ENCODE measurements around the gene VMO1. TPM values are rescaled to one million over a fixed set of nuclear protein-coding genes. Genes with fewer than 3 reads are reported as not detected.

The VMO1 gene
- total RNA-seq, 1 donor from 2014 or later: 0.89 TPM

GRCh38 chr17:4764595-4764994 lies 21.6 kb downstream of the VMO1 start:
- no peak for DNase-seq (ENCODE audit: low spot score)

DNA sequence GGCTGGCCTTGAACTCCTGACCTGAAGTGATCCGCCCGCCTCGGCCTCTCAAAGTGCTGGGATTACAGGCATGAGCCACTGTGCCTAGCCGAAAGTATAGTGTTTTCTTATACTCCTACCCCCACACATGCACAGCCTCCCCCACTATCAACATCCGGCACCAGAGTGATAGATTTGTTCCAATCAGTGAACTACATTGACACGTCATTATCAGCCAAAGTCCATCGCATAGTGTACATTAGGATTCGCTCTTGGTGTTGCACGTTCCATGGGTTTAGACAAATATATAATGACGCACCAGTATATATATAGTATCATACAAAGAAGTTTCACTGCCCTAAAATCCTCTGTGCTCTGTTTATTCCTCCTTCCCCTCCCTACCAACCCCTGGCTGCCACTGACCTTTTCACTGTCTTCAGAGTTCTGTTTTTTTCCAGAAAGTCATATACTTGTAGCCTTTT lies 26.4 kb downstream of the VMO1 start:
- DNase-seq (ENCODE audit: low spot score): no peak

- no peak for DNase-seq (ENCODE audit: low spot score)
These were observed 32.8 kb downstream of the VMO1 start for GRCh38 chr17:4753392-4753791.

- no peak for DNase-seq (ENCODE audit: low spot score)
These were observed 34.2 kb downstream of the VMO1 start for GRCh38 chr17:4751932-4752331.

DNA sequence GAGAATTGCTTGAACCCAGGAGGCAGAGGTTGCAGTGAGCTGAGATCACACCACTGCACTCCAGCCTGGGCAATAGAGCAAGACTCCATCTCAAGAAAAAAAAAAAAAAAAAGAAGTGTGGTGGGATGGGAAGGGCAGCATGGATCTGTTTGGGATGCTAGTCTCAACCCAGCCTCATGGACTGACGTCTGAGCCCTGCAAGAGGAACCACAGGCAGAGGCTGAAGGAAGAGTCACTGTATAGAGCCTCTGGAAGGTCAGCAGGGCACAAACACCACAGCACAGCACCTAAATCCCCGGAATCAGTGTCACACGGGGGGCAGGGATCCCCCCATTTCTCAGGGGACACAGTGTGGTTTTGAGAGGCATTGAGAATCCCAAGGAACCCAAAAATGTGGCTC lies 35.6 kb downstream of the VMO1 start:
- no peak for DNase-seq (ENCODE audit: low spot score)

GRCh38 chr17:4748686-4749085 lies 37.5 kb downstream of the VMO1 start:
- DNase-seq (ENCODE audit: low spot score): no peak

- no peak for DNase-seq (ENCODE audit: low spot score)
These were observed 38.3 kb downstream of the VMO1 start for GRCh38 chr17:4747847-4748246.

GRCh38 chr17:4744999-4745969 lies 40.9 kb downstream of the VMO1 start:
- DNase-seq (ENCODE audit: low spot score): no peak

DNA sequence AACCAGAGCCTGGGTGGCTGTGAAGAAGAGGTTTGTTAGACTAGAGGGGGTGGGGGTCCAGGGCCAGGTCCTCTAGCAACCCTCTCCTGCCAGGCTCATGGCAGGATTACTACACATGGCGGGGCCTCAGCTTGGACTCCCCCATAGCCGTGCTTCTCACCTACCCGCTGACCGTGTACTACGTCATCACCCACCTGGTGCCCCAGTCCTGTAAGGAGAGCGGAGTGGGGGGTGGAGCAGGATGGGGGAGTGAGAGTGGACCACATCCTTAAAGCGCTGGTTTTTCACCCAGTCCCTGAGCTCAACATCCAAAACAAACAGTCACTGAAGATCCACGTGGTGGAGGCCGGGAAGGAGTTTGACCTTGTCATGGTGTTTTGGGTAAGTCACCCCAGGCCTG lies 42.3 kb downstream of the VMO1 start:
- no peak for DNase-seq (ENCODE audit: low spot score)

DNA sequence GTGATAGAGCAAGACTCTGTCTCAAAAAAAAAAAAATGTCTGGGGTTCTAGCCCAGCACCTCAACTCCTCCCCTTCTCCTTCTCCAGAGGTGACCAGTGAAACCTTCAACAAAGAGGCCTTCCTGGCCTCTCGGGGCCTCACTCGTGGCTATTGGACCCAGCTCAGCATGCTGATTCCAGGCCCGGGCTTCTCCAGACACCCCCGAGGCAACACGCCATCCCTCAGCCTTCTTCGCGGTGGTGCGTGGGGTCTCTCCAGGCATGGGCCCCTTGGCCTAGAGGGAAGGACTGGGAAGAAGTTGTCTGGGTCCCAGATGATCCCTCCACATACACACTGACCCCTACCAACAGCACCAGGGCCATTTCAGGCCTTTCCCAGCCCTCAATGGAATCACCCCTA lies 42.9 kb downstream of the VMO1 start:
- DNase-seq (ENCODE audit: low spot score): no peak

- DNase-seq (ENCODE audit: low spot score): no peak
These were observed 43.5 kb downstream of the VMO1 start for GRCh38 chr17:4742629-4743028.

GRCh38 chr17:4742133-4742532 lies 44.0 kb downstream of the VMO1 start:
- no peak for DNase-seq (ENCODE audit: low spot score)

- no peak for DNase-seq (ENCODE audit: low spot score)
These were observed 44.6 kb downstream of the VMO1 start for GRCh38 chr17:4741544-4741943.

GRCh38 chr17:4740584-4740983 lies 45.6 kb downstream of the VMO1 start:
- DNase-seq (ENCODE audit: low spot score): no peak

GRCh38 chr17:4740025-4740351 lies 46.2 kb downstream of the VMO1 start:
- no peak for DNase-seq (ENCODE audit: low spot score)

DNA sequence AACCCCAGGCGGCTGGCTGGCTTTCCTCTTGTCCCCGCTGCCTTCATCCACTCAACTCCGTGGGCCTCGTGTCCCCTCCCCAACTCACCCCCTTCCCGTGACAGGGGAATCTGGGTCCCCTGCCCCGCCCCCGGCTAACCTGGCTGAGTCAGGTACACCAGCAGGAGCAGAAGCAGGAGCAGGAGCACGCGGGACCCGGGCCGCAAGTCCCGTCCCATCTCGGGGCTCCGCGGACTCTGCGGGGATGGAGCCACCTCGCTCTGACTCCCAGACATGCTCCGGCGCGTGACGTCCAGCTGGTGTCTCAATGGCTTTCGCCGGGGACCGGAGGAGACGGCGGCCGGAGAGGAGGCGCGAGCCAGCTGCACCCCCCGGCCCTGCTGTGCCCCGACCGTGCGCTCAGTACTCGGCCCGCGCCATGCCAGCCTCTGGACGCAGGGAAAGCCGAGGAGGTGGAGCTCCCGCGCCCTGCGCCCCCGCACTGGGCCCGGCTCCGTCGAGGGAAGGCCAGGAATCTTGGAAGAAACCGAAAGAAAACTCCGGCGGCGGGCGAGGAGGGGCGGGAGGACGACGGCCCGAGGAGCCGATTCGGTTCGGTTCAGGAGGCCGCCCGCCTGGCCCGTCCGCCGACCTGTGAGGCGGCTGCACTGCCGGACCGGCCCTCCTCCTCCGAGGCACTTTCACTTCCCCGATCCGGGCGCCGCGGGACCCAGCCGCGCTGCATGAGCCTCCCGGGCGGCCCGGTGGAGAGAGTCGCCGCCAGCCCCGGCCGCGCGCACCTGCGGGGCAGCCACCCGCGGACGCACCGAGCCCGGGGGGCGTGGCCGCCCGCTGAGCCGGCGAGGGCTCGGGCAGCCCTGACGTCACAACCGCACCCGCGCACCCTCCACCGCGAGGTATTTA lies 46.8 kb downstream of the VMO1 start, which contains the start of the genes CXCL16 and ZMYND15:
CXCL16 (minus strand) TSS at position 807 of the 903 bp plus-strand sequence; CDS start at position 218, 589 bp downstream.
ZMYND15 (plus strand) TSS at position 712 of the 903 bp plus-strand sequence. CDS start 716 bp downstream, outside the sequence.
- DNase-seq (ENCODE audit: low spot score): no peak

- DNase-seq (ENCODE audit: low spot score): no peak
These were observed 47.7 kb downstream of the VMO1 start for GRCh38 chr17:4738136-4739121.

DNA sequence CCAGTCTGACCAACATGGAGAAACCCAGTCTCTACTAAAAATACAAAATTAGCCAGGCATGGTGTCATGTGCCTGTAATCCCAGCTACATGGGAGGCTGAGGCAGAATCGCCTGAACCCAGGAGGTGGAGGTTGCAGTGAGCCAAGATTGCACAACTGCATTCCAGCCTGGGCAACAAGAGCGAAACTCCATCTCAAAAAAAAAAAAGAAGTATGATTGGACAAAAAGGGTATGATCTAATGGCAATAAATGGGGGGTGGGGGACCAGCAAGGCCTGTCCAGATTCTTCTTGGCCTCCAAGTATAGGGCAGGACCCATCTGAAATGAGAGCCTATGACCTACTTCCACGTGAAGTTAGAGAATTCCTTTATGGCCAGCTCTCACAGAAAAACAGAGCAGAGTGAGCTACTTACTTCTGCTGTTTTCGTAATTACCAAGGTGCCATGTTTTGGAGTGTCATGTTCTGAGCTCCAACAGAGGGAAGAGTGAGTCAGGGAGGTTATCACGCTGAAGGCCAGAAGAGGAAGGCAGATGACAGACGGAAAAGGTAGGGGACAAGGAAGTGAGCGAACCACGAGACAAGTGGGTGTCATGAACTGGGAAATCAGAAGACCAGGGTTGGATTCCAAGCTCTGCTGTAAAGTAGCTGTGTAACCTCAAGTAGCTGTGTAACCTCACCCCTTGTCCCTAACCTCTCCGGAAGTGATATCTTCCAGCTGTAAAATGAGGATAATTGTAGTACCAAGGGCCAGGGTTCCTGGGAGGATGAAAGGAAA lies 50.1 kb downstream of the VMO1 start:
- no peak for DNase-seq (ENCODE audit: low spot score)

Measured in ureter (tissue), 1 donor.